MM.1S (cell line): ENCODE data around the gene TMSB4X.
"Not testable (repeated sequence)": the region's sequence is repeated elsewhere in the genome, so short reads cannot be mapped to it uniquely, and the experiment has no call there.

Experiments
- DNase-seq: peaks from one replicate; pipeline ENCODE4 v3.0.0-alpha.2; 2015
- H2AFZ ChIP-seq: fragments of 300-600 bp; sonication (generic); 2 replicates; pipeline ENCODE4 v1.6.0; 2016; ENCODE audit warnings: antibody characterized with exemption, low read length
- H3F3A ChIP-seq: fragments of 300-600 bp; sonication (generic); 2 replicates; pipeline ENCODE4 v1.6.1; 2016; ENCODE audit warnings: mild to moderate bottlenecking, antibody characterized with exemption, low read length, moderate library complexity, mixed read lengths; ENCODE audit not compliant: insufficient read depth
- H3K27ac ChIP-seq: fragments of 300-600 bp; sonication (generic); 2 replicates; pipeline ENCODE4 v1.5.1; 2016; ENCODE audit warnings: mild to moderate bottlenecking, low read length
- H3K27me3 ChIP-seq: fragments of 300-600 bp; sonication (generic); replicated peaks from 2 replicates; pipeline ENCODE4 v1.6.0; 2016; ENCODE audit warnings: low read length; ENCODE audit not compliant: insufficient read depth
- H3K36me3 ChIP-seq: fragments of 300-600 bp; sonication (generic); replicated peaks from 2 replicates; pipeline ENCODE4 v1.6.1; 2016; ENCODE audit warnings: mild to moderate bottlenecking, low read length, mixed read lengths; ENCODE audit not compliant: insufficient read depth
- H3K4me1 ChIP-seq: fragments of 300-600 bp; sonication (generic); 2 replicates; pipeline ENCODE4 v1.6.1; 2016; ENCODE audit warnings: low read length, mixed read lengths
- H3K4me2 ChIP-seq: fragments of 300-600 bp; sonication (generic); 2 replicates; pipeline ENCODE4 v1.6.0; 2016; ENCODE audit warnings: low read depth, low read length
- H3K4me3 ChIP-seq: fragments of 300-600 bp; sonication (generic); 2 replicates; pipeline ENCODE4 v1.5.1; 2016; ENCODE audit warnings: low read length, mixed read lengths
- H3K79me2 ChIP-seq: fragments of 300-600 bp; sonication (generic); 2 replicates; pipeline ENCODE4 v1.6.1; 2016; ENCODE audit warnings: mixed run types, low read length, mixed read lengths
- H3K9ac ChIP-seq: fragments of 300-600 bp; sonication (generic); 2 replicates; pipeline ENCODE4 v1.6.1; 2016; ENCODE audit warnings: low read length, mixed read lengths
- H3K9me2 ChIP-seq: fragments of 300-600 bp; sonication (generic); replicated peaks from 2 replicates; pipeline ENCODE4 v1.6.1; 2016; ENCODE audit warnings: mild to moderate bottlenecking, low read length, mixed read lengths; ENCODE audit not compliant: insufficient read depth
- H3K9me3 ChIP-seq: fragments of 300-600 bp; sonication (generic); replicated peaks from 2 replicates; pipeline ENCODE4 v1.6.1; 2016; ENCODE audit warnings: mild to moderate bottlenecking, low read length, mixed read lengths; ENCODE audit not compliant: insufficient read depth
- H4K20me1 ChIP-seq: fragments of 300-600 bp; sonication (generic); 2 replicates; pipeline ENCODE4 v1.6.1; 2016; ENCODE audit warnings: mild to moderate bottlenecking, low read length, moderate library complexity, mixed read lengths; ENCODE audit not compliant: insufficient read depth
- CTCF ChIP-seq: fragments of 300-600 bp; sonication (generic); IDR thresholded peaks from 2 replicates; pipeline ENCODE4 v1.5.1; 2016; ENCODE audit warnings: antibody characterized with exemption, low read length, mixed read lengths
- EZH2 ChIP-seq: fragments of 300-600 bp; sonication (generic); optimal IDR thresholded peaks from 2 replicates; pipeline ENCODE3; 2017; ENCODE audit warnings: low read depth, mild to moderate bottlenecking, antibody characterized with exemption, low read length, mixed read lengths
- EZH2phosphoT487 ChIP-seq: fragments of 300-600 bp; sonication (generic); IDR thresholded peaks from 2 replicates; pipeline ENCODE4 v1.6.1; 2018; ENCODE audit warnings: antibody characterized with exemption, low read length

Gene TMSB4X

GRCh38 chrX:12958461-12958860 lies 16.4 kb upstream of the TMSB4X start:
- Histone ChIP-seq H3K4me3 (no peak overlapping the region), H2AFZ (no peak overlapping the region), H3K79me2 (no peaks in the 10 kb centered on the region), H4K20me1 (no peaks in the 10 kb centered on the region), H3K4me1 (peaks cover 51% of the 10 kb centered on the region), H3K27me3 (no peaks in the 10 kb centered on the region), H3F3A (peaks cover 19% of the 10 kb centered on the region), H3K27ac (no peak overlapping the region), H3K9ac (no peak overlapping the region), H3K4me2 (no peak overlapping the region), H3K36me3 (no peaks in the 10 kb centered on the region), H3K9me3 (no peaks in the 10 kb centered on the region), H3K9me2 (no peaks in the 10 kb centered on the region)
- DNase-seq, result no peak
- TF ChIP-seq CTCF (no peak), EZH2 (no peak), EZH2phosphoT487 (no peak)

GRCh38 chrX:12961196-12961718 lies 13.7 kb upstream of the TMSB4X start:
- peak; percentile 24 for DNase-seq
- Histone ChIP-seq H4K20me1 (no peaks in the 10 kb centered on the region), H3K9me2 (no peaks in the 10 kb centered on the region), H3F3A (peaks cover 12% of the 10 kb centered on the region), H3K36me3 (no peaks in the 10 kb centered on the region), H3K4me3 (no peak overlapping the region), H3K9me3 (no peaks in the 10 kb centered on the region), H3K9ac (no peak overlapping the region), H3K27ac (peak overlapping the region; percentile 41; the same call in 1 of the 2 replicates), H3K27me3 (no peaks in the 10 kb centered on the region), H2AFZ (no peak overlapping the region), H3K4me1 (peaks cover 33% of the 10 kb centered on the region), H3K4me2 (peak overlapping the region; percentile 25), H3K79me2 (no peaks in the 10 kb centered on the region)
- TF ChIP-seq CTCF (peak; percentile 25), EZH2phosphoT487 (no peak)

GRCh38 chrX:12962041-12962504 lies 12.8 kb upstream of the TMSB4X start:
- Histone ChIP-seq H3K79me2 (no peaks in the 10 kb centered on the region), H3K9me3 (no peaks in the 10 kb centered on the region), H3K4me3 (no peak overlapping the region), H3K36me3 (no peaks in the 10 kb centered on the region), H2AFZ (no peak overlapping the region), H3K4me1 (peaks cover 28% of the 10 kb centered on the region), H3F3A (peaks cover 6% of the 10 kb centered on the region), H3K9me2 (no peaks in the 10 kb centered on the region), H3K27me3 (no peaks in the 10 kb centered on the region), H3K9ac (no peak overlapping the region), H4K20me1 (no peaks in the 10 kb centered on the region), H3K4me2 (no peak overlapping the region), H3K27ac (peak overlapping the region; percentile 41; the same call in 1 of the 2 replicates)
- no peak for DNase-seq
- TF ChIP-seq CTCF, result no peak
- no peak for TF ChIP-seq EZH2phosphoT487
- TF ChIP-seq EZH2, result no peak

GRCh38 chrX:12963210-12963850 lies 11.6 kb upstream of the TMSB4X start:
- not testable (repeated sequence) for H3K9me2 ChIP-seq, H3K9ac ChIP-seq, H4K20me1 ChIP-seq, H3K9me3 ChIP-seq, H3F3A ChIP-seq, DNase-seq, H3K4me2 ChIP-seq, H3K27me3 ChIP-seq, H3K27ac ChIP-seq, H3K79me2 ChIP-seq, H2AFZ ChIP-seq, H3K36me3 ChIP-seq, H3K4me3 ChIP-seq
- peaks cover 21% of the 10 kb centered on the region for H3K4me1 ChIP-seq
